ENCODE data around the gene CRTC3. TPM values are rescaled to one million over a fixed set of nuclear protein-coding genes. Genes with fewer than 3 reads are reported as not detected.

The CRTC3 gene
- total and polyA plus RNA-seq, 2 donors (not counting 3 experiments of a cell fraction or from before 2014, with no cell fraction given): 16.2 to 26.4 TPM

DNA sequence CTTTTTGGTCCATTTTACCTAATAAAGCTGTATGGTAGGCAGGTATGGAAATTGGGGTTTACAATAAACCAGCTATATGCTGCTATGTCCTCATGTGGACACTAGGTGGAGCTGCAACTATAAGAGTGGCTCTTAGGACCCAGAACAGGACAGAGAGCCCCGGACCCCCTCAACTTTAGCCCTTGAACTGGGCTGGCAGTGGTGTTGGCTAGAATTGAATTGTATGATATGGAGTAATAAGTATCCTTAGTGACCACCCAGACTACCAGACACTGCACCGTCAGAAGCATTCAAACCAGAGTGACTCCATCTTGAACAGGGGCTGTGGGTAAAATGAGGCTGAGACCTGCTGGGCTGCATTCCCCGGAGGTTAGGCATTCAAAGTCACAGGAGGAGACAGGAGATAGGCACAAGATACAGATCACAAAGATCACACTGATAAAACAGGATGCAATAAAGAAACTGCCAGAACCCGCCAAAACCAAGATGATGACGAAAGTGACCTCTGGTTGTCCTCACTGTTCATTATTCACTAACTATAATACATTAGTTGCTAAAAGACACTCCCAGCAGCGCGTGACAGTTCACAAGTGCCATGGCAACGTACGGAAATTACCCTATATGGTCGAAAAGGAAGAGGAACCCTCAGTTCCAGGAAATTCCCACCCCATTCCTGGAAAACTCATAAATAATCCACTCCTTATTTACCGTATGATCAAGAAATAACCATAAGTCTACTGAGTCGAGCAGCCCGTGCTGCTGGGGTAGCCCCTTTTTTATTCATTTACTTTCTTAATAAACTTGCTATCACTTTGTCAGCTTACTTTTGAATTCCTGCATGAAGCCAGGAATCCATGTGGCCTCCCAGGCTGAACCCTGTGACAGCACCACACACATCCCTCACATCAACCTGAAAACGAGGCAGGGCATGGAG is 118.7 kb downstream of the CRTC3 start:
- dilution Hi-C loops (cut with MboI; ENCODE audit: extremely low pct_ligation_motif_present, low sequenced_read_pairs): no loop called here
- FAIRE-seq (peak; percentile 98), DNase-seq (ENCODE audit: low read depth, low spot score) (peak; percentile 88)
- no peak overlapping the region for H2AFZ ChIP-seq (ENCODE audit: low read depth, low read length)
- no peaks in the 10 kb centered on the region for H3K9me3 ChIP-seq (replicated peaks; ENCODE audit: control insufficient read depth, insufficient read depth, low read length)
- no peaks in the 10 kb centered on the region for H3K27me3 ChIP-seq (ENCODE audit: control insufficient read depth in 2 of 2, insufficient read depth in 2 of 2, low read length in 2 of 2)
- peak overlapping the region; percentile 97 for H3K27ac ChIP-seq (ENCODE audit: insufficient read depth, low read depth, low read length)
- ChIA-PET POLR2A (interaction anchor here (1.0 kb wide), 1 partner anchor 284 kb away, joined by 3 read pairs; the partner anchor contains the start of gene HDDC3), CTCF (interaction anchor here (0.6 to 3.2 kb wide), 43 partner anchors 8 to 361 kb away, joined by 3 to 237 read pairs (median 5); partner anchors contain the start of genes BLM, FES, FURIN and HDDC3)
- TF ChIP-seq MAX (IDR thresholded peaks at IDR 0.05; ENCODE audit: insufficient read depth, insufficient read length): peak; percentile 63
- TF ChIP-seq MYC (IDR thresholded peaks at IDR 0.05; ENCODE audit: low read depth, low read length): no peak
- TF ChIP-seq, protein P1, sequence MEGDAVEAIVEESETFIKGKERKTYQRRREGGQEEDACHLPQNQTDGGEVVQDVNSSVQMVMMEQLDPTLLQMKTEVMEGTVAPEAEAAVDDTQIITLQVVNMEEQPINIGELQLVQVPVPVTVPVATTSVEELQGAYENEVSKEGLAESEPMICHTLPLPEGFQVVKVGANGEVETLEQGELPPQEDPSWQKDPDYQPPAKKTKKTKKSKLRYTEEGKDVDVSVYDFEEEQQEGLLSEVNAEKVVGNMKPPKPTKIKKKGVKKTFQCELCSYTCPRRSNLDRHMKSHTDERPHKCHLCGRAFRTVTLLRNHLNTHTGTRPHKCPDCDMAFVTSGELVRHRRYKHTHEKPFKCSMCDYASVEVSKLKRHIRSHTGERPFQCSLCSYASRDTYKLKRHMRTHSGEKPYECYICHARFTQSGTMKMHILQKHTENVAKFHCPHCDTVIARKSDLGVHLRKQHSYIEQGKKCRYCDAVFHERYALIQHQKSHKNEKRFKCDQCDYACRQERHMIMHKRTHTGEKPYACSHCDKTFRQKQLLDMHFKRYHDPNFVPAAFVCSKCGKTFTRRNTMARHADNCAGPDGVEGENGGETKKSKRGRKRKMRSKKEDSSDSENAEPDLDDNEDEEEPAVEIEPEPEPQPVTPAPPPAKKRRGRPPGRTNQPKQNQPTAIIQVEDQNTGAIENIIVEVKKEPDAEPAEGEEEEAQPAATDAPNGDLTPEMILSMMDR (IDR thresholded peaks at IDR 0.05; ENCODE audit: extremely low read depth in 1 of 2, insufficient read depth in 1 of 2, low read depth in 1 of 2, low read length in 2 of 2): peak; percentile 70 to 82
- peak; percentile 95 for TF ChIP-seq GATA2 (IDR thresholded peaks at IDR 0.05; ENCODE audit: insufficient read depth, insufficient read length, low read depth, low read length)
- TF ChIP-seq FOS (IDR thresholded peaks at IDR 0.05; ENCODE audit: borderline replicate concordance, insufficient read depth, low read length): no peak
- peak; percentile 50 for TF ChIP-seq POLR2A (IDR thresholded peaks at IDR 0.05; ENCODE audit: low read depth, low read length)
- TF ChIP-seq POLR2AphosphoS5 (IDR thresholded peaks at IDR 0.05; ENCODE audit: insufficient read depth, low read depth, low read length): peak; percentile 63
- no peak overlapping the region for H3K4me3 ChIP-seq (replicated peaks in 1 of 3; ENCODE audit: insufficient read depth in 1 of 3, low read depth in 1 of 3, low read length in 3 of 3)
- H3K9ac ChIP-seq (replicated peaks; ENCODE audit: extremely low read depth, insufficient read depth, low read length): peak overlapping the region; percentile 52
- peak overlapping the region; percentile 47 for H3K4me2 ChIP-seq (ENCODE audit: insufficient read depth, low read length)
- no peaks in the 10 kb centered on the region for H3K36me3 ChIP-seq (ENCODE audit: control insufficient read depth in 2 of 2, extremely low read depth in 1 of 2, insufficient read depth in 2 of 2, low read length in 2 of 2)
- TSS peak; percentile 20 for BruUV-seq (replicated peaks)
- no peaks in the 10 kb centered on the region for H3K9me1 ChIP-seq (replicated peaks; ENCODE audit: control insufficient read depth, extremely low read depth, insufficient read depth, low read length)
- intact Hi-C loops (cut with micrococcal nuclease): loop anchor here (1.0 kb wide), 6 partner anchors 17 to 286 kb away; partner anchors contain the start of gene BLM
- H4K20me1 ChIP-seq (replicated peaks; ENCODE audit: control insufficient read depth, extremely low read depth, insufficient read depth, low read length): no peaks in the 10 kb centered on the region
- peaks cover 30% of the 10 kb centered on the region for H3K4me1 ChIP-seq (ENCODE audit: control insufficient read depth, extremely low read depth, insufficient read depth, low read length)
- H3K79me2 ChIP-seq (ENCODE audit: control insufficient read depth, insufficient read depth, low read length): no peaks in the 10 kb centered on the region
